OCI-LY1 (cell line): Measurements from ENCODE around the gene XRRA1.

Experiments used
- H2AFZ ChIP-seq: fragments of 200-600 bp; sonication (generic), shearing (Covaris generic); 2 replicates; pipeline ENCODE4 v1.6.0; 2014; ENCODE audit warnings: antibody characterized with exemption, mild to moderate bottlenecking, low read length
- H3F3A ChIP-seq: fragments of 200-600 bp; sonication (generic), shearing (Covaris generic); 2 replicates; pipeline ENCODE4 v1.6.0; 2014; ENCODE audit warnings: mild to moderate bottlenecking, antibody characterized with exemption, low read length, moderate library complexity; ENCODE audit not compliant: insufficient read depth
- H3K27ac ChIP-seq: fragments of 200-600 bp; sonication (generic); 2 replicates; pipeline ENCODE4 v1.5.1; 2014; ENCODE audit warnings: low read length, mixed run types, mild to moderate bottlenecking, low read depth; ENCODE audit not compliant: poor library complexity, severe bottlenecking
- H3K27me3 ChIP-seq: fragments of 200-600 bp; sonication (generic); 2 replicates; pipeline ENCODE4 v1.6.0; 2014; ENCODE audit warnings: antibody characterized with exemption, mild to moderate bottlenecking, low read length, moderate library complexity; ENCODE audit not compliant: insufficient read depth
- H3K36me3 ChIP-seq: fragments of 200-600 bp; sonication (generic); 2 replicates; pipeline ENCODE4 v1.6.1; 2014; ENCODE audit warnings: mild to moderate bottlenecking, antibody characterized with exemption, low read length, moderate library complexity, mixed read lengths; ENCODE audit not compliant: insufficient read depth
- H3K4me1 ChIP-seq: fragments of 200-600 bp; sonication (generic); 2 replicates; pipeline ENCODE4 v1.5.1; 2014; ENCODE audit warnings: mild to moderate bottlenecking, low read length, moderate library complexity; ENCODE audit not compliant: insufficient read depth, severe bottlenecking
- H3K4me2 ChIP-seq: fragments of 200-600 bp; sonication (generic), shearing (Covaris generic); 2 replicates; pipeline ENCODE4 v1.6.1; 2014; ENCODE audit warnings: low read length
- H3K4me3 ChIP-seq: fragments of 200-600 bp; sonication (generic); 2 replicates; pipeline ENCODE4 v1.5.1; 2014; ENCODE audit warnings: low read length, low read depth, mild to moderate bottlenecking, mixed read lengths; ENCODE audit not compliant: poor library complexity, severe bottlenecking
- H3K79me2 ChIP-seq: fragments of 200-600 bp; shearing (Covaris generic); 2 replicates; pipeline ENCODE4 v1.6.1; 2016; ENCODE audit warnings: mixed run types, low read length, mixed read lengths; ENCODE audit not compliant: insufficient read depth
- H3K9ac ChIP-seq: fragments of 200-600 bp; sonication (generic), shearing (Covaris generic); 2 replicates; pipeline ENCODE4 v1.6.1; 2014; ENCODE audit warnings: mild to moderate bottlenecking, low read length, mixed read lengths
- H3K9me2 ChIP-seq: fragments of 200-600 bp; sonication (generic), shearing (Covaris generic); 2 replicates; pipeline ENCODE4 v1.6.1; 2014; ENCODE audit warnings: low read depth, mild to moderate bottlenecking, low read length, mixed read lengths
- H3K9me3 ChIP-seq: fragments of 200-600 bp; shearing (Covaris generic); 2 replicates; pipeline ENCODE4 v1.6.1; 2014; ENCODE audit warnings: low read length, mixed read lengths
- H4K20me1 ChIP-seq: fragments of 200-600 bp; sonication (generic), shearing (Covaris generic); 2 replicates; pipeline ENCODE4 v1.6.0; 2016; ENCODE audit warnings: mild to moderate bottlenecking, low read length; ENCODE audit not compliant: insufficient read depth
- EZH2 ChIP-seq: fragments of 200-600 bp; sonication (generic), shearing (Covaris generic); IDR thresholded peaks from 2 replicates; pipeline ENCODE4 v1.8.0; 2017; ENCODE audit warnings: borderline replicate concordance, mixed run types, mild to moderate bottlenecking, antibody characterized with exemption, low read length, moderate library complexity, mixed read lengths
- TF ChIP-seq, protein P1 (sequence below): fragments of 200-600 bp; sonication (generic), shearing (Covaris generic); IDR thresholded peaks from 2 replicates; pipeline ENCODE4 v1.5.1; 2017; ENCODE audit warnings: mild to moderate bottlenecking, antibody characterized with exemption, low read length, moderate library complexity, mixed read lengths

The XRRA1 gene

DNA sequence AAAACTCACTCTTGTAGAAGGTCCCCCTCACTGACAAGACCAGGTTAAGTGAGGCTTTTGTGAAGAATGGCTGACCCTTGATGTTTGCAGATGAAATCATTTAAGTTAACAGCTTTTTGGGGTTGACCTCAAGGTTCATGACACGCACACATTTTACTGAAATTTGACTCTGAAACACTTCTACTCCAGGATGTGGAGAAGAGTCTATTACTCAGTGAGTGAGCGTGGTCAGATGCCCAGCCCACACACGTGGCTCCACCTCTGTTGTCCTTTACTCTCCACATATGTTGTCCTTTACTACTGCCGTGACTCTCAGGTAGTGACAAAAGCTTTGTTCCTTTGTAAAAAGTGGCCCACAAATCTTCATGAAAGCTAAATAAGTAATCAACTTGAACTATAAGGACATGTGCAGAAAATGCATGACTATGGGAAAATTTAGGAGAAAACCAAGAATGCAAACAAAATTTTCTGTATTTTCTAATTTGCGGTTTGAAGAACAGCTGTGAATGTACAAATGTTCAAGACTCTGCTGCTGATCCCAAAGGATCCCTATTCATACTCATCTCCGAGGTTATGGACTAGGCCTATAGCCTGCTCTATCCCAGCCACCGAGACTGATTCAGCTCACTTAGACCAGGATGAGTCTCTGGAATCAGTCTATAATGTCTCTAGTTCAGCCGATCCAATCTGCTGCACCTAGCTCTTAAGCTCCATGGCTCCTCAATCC lies 22.4 kb downstream of the XRRA1 start:
- no peaks in the 10 kb centered on the region for H4K20me1 ChIP-seq
- no peak overlapping the region for H3K27ac ChIP-seq
- H3K4me2 ChIP-seq = no peak overlapping the region
- H3K9ac ChIP-seq = no peak overlapping the region
- H3K36me3 ChIP-seq = peaks cover 34% of the 10 kb centered on the region; the same call in 1 of the 2 replicates
- H2AFZ ChIP-seq = no peak overlapping the region
- H3K9me2 ChIP-seq = no peaks in the 10 kb centered on the region
- H3K4me1 ChIP-seq = no peaks in the 10 kb centered on the region
- H3K4me3 ChIP-seq = no peak overlapping the region
- H3K79me2 ChIP-seq = no peaks in the 10 kb centered on the region
- TF ChIP-seq, protein P1, sequence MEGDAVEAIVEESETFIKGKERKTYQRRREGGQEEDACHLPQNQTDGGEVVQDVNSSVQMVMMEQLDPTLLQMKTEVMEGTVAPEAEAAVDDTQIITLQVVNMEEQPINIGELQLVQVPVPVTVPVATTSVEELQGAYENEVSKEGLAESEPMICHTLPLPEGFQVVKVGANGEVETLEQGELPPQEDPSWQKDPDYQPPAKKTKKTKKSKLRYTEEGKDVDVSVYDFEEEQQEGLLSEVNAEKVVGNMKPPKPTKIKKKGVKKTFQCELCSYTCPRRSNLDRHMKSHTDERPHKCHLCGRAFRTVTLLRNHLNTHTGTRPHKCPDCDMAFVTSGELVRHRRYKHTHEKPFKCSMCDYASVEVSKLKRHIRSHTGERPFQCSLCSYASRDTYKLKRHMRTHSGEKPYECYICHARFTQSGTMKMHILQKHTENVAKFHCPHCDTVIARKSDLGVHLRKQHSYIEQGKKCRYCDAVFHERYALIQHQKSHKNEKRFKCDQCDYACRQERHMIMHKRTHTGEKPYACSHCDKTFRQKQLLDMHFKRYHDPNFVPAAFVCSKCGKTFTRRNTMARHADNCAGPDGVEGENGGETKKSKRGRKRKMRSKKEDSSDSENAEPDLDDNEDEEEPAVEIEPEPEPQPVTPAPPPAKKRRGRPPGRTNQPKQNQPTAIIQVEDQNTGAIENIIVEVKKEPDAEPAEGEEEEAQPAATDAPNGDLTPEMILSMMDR = no peak
- no peak for TF ChIP-seq EZH2
- H3K9me3 ChIP-seq = no peaks in the 10 kb centered on the region
- H3K27me3 ChIP-seq = no peaks in the 10 kb centered on the region
- no peaks in the 10 kb centered on the region for H3F3A ChIP-seq

DNA sequence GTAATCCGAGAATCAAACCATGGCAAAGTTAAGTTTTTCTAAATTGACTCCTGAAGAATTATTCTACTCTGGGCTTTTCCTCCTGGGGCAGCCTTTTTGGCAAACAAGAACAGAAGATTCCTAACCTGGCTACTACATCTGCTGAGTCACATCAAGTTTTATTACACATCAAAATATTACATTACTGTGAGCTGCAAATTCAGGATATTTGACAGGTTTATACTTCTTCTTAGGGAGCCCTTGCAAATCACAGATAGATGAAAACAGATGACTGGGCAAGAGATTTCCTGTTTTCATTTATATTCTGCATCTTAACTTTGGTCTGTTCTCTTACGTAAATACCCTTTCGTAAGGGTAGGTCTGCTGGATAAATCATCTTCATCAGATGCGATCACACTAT lies 23.6 kb downstream of the XRRA1 start:
- Histone ChIP-seq H4K20me1 (no peaks in the 10 kb centered on the region), H3F3A (no peaks in the 10 kb centered on the region), H2AFZ (no peak overlapping the region), H3K9ac (no peak overlapping the region), H3K4me1 (no peaks in the 10 kb centered on the region), H3K9me3 (no peaks in the 10 kb centered on the region), H3K9me2 (no peaks in the 10 kb centered on the region), H3K27ac (no peak overlapping the region), H3K36me3 (peaks cover 42% of the 10 kb centered on the region; the same call in 1 of the 2 replicates), H3K4me3 (no peak overlapping the region), H3K27me3 (no peaks in the 10 kb centered on the region), H3K79me2 (no peaks in the 10 kb centered on the region), H3K4me2 (no peak overlapping the region)
- TF ChIP-seq EZH2 = no peak

DNA sequence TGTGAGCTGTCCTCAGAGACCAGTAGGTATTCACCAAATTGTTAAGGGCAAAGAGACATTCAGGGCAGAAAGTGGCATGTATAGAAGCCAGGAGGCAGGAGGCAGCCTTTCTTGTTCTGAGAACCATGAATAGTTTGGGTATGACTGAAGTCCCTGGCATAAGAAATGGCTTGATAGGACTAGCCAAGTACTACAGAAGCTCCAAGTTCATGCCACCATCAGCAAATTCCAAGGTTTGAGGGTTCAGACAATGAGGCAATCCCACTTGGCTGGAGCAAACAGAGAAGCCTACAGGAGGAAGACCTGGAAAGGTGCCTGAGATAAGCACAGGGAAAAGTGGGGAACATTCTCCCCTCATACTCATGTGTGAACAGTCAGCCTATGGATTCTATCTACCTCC lies 25.8 kb downstream of the XRRA1 start:
- Histone ChIP-seq H3K9me2 (no peaks in the 10 kb centered on the region), H4K20me1 (no peaks in the 10 kb centered on the region), H3K79me2 (no peaks in the 10 kb centered on the region), H3K9me3 (no peaks in the 10 kb centered on the region), H3K36me3 (peaks cover 45% of the 10 kb centered on the region), H2AFZ (no peak overlapping the region), H3K27ac (no peak overlapping the region), H3K9ac (no peak overlapping the region), H3F3A (no peaks in the 10 kb centered on the region), H3K4me1 (no peaks in the 10 kb centered on the region), H3K4me3 (no peak overlapping the region), H3K27me3 (no peaks in the 10 kb centered on the region), H3K4me2 (no peak overlapping the region)
- no peak for TF ChIP-seq EZH2

DNA sequence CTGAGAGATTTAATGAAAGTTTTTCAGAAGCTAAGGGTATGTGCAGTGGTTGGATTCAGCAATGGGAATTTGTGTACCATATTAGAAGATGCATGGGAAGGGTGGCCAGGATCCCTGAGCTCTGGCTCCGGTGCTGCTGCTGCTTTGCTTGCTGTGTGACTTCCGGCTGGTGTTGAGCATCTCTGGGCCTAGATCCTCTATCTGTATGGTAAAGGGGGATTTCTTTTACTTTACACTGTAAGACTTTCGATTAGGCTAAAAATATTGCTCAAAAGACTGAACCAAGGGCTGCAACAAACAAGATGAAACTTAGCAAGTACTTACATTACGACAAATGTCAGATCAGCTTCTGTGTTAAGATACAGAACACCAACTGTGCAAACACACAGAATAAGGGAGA lies 39.1 kb downstream of the XRRA1 start:
- peaks cover 8% of the 10 kb centered on the region for H3K4me1 ChIP-seq
- no peaks in the 10 kb centered on the region for H3K79me2 ChIP-seq
- no peak overlapping the region for H3K4me2 ChIP-seq
- TF ChIP-seq, protein P1 = no peak
- no peak for TF ChIP-seq EZH2
- H3K9me3 ChIP-seq = no peaks in the 10 kb centered on the region
- H3K27me3 ChIP-seq = no peaks in the 10 kb centered on the region
- no peaks in the 10 kb centered on the region for H3F3A ChIP-seq
- H3K9ac ChIP-seq = no peak overlapping the region
- H3K36me3 ChIP-seq = peaks cover 41% of the 10 kb centered on the region; the same call in 1 of the 2 replicates
- no peak overlapping the region for H3K27ac ChIP-seq
- H3K4me3 ChIP-seq = no peak overlapping the region
- no peaks in the 10 kb centered on the region for H4K20me1 ChIP-seq
- no peaks in the 10 kb centered on the region for H3K9me2 ChIP-seq
- H2AFZ ChIP-seq = no peak overlapping the region
